Type B pancreatic cell (in vitro differentiated cells): ENCODE results near the gene GMPPB. TPM values are rescaled to one million over a fixed set of nuclear protein-coding genes. Genes with fewer than 3 reads are reported as not detected.

Source experiments
- DNase-seq: peaks from one replicate; pipeline ENCODE4 v3.0.0; 2021; ENCODE audit warnings: mixed read lengths; ENCODE audit not compliant: unreplicated experiment; ENCODE audit errors: extremely low spot score
- H3K27ac Mint-ChIP-seq: 2 replicates; pipeline ENCODE4 v1.8.0; 2021; ENCODE audit warnings: mild to moderate bottlenecking, mixed read lengths
- H3K27me3 Mint-ChIP-seq: 2 replicates; pipeline ENCODE4 v1.8.0; 2021; ENCODE audit warnings: mixed read lengths
- H3K36me3 Mint-ChIP-seq: 2 replicates; pipeline ENCODE4 v1.8.0; 2021; ENCODE audit warnings: mixed read lengths
- H3K4me1 Mint-ChIP-seq: one replicate; pipeline ENCODE4 v1.8.0; 2021; ENCODE audit warnings: mixed read lengths; ENCODE audit not compliant: unreplicated experiment
- H3K4me3 Mint-ChIP-seq: 2 replicates; pipeline ENCODE4 v1.8.0; 2021; ENCODE audit warnings: mild to moderate bottlenecking, mixed read lengths
- H3K9me3 Mint-ChIP-seq: 2 replicates; pipeline ENCODE4 v1.8.0; 2021; ENCODE audit warnings: mixed read lengths
- CTCF ChIP-seq: fragments of 200-600 bp; sonication (generic); conservative IDR thresholded peaks from 2 replicates; pipeline ENCODE4 v1.5.0; 2021; ENCODE audit warnings: antibody characterized with exemption, mild to moderate bottlenecking
- total RNA-seq: library from RNA; stranded (reverse); gene quantifications from 2 replicates; pipeline ENCODE4 v1.2.1, GENCODE V29; 2021; ENCODE audit warnings: low replicate concordance

The GMPPB gene
- total RNA-seq, 1 donor from 2014 or later, result 41.9 TPM

GRCh38 chr3:49711489-49711888 is 12.3 kb downstream of the GMPPB start:
- Mint-ChIP-seq H3K27ac (no peak overlapping the region), H3K4me1 (no peaks in the 10 kb centered on the region), H3K27me3 (no peaks in the 10 kb centered on the region), H3K4me3 (no peak overlapping the region), H3K9me3 (no peaks in the 10 kb centered on the region), H3K36me3 (peaks cover 6% of the 10 kb centered on the region)
- no peak for TF ChIP-seq CTCF
- DNase-seq, result no peak

DNA sequence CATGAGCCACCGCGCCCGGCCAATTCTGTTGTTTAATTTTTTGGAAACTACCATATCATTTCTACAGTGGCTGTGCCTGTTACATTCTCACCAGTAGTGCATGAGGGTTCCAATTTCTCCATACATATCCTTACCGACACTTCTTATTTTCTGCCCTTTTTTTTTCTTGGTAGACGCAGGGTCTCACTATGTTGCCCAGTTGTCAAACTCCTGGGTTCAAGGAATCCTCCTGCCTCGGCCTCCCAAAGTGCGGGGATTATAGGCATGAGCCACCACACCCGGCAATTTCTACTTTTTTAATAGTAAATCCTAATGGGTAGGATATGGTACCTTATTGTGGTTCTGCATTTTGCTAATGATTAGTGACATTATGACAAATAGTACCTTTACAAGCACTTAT is 13.9 kb downstream of the GMPPB start:
- H3K36me3 Mint-ChIP-seq, result peaks cover 6% of the 10 kb centered on the region
- no peaks in the 10 kb centered on the region for H3K4me1 Mint-ChIP-seq
- no peak for DNase-seq
- no peak overlapping the region for H3K27ac Mint-ChIP-seq
- no peak for TF ChIP-seq CTCF
- no peaks in the 10 kb centered on the region for H3K9me3 Mint-ChIP-seq
- H3K4me3 Mint-ChIP-seq, result no peak overlapping the region
- no peaks in the 10 kb centered on the region for H3K27me3 Mint-ChIP-seq

- DNase-seq, result no peak
- no peaks in the 10 kb centered on the region for H3K27me3 Mint-ChIP-seq
- H3K27ac Mint-ChIP-seq, result no peak overlapping the region
- TF ChIP-seq CTCF, result no peak
- H3K36me3 Mint-ChIP-seq, result peaks cover 6% of the 10 kb centered on the region
- no peaks in the 10 kb centered on the region for H3K4me1 Mint-ChIP-seq
- H3K4me3 Mint-ChIP-seq, result no peak overlapping the region
- H3K9me3 Mint-ChIP-seq, result no peaks in the 10 kb centered on the region
These were observed 16.7 kb downstream of the GMPPB start for GRCh38 chr3:49707113-49707480.

GRCh38 chr3:49706456-49707112 is 17.2 kb downstream of the GMPPB start:
- no peak for DNase-seq
- H3K36me3 Mint-ChIP-seq, result peaks cover 6% of the 10 kb centered on the region
- H3K27ac Mint-ChIP-seq, result no peak overlapping the region
- no peaks in the 10 kb centered on the region for H3K4me1 Mint-ChIP-seq
- H3K27me3 Mint-ChIP-seq, result no peaks in the 10 kb centered on the region
- no peaks in the 10 kb centered on the region for H3K9me3 Mint-ChIP-seq
- TF ChIP-seq CTCF, result no peak
- no peak overlapping the region for H3K4me3 Mint-ChIP-seq

DNA sequence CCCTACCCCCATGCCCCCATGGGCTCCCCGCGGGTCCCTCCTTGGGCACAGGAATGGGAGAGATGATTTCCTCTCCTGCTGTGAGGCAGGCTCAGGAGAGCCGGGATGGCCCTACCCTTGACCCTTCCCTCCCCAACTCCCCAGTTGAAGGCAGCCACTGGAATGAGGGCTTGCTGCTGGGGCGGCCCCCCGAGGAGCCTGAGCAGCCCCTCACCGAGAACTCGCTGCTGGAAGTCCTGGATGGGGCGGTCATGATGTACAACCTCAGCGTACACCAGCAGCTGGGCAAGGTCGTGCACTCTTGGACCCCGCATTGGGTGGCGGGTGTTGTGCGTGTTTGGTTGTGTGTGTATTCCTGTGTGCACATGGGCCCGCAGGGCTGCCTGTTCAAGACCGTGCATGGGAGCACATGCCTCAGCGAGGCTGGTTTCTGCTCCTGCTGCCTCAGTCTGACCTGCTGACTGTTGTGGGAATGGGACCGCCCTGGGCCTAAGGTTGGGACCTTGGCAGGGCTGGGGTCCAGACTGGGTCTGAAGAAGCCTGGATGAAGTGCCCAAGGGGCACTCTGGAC is 18.3 kb downstream of the GMPPB start:
- Mint-ChIP-seq H3K9me3 (no peaks in the 10 kb centered on the region), H3K36me3 (peaks cover 6% of the 10 kb centered on the region), H3K4me3 (no peak overlapping the region), H3K27ac (no peak overlapping the region), H3K4me1 (no peaks in the 10 kb centered on the region), H3K27me3 (no peaks in the 10 kb centered on the region)
- no peak for TF ChIP-seq CTCF
- DNase-seq, result no peak

DNA sequence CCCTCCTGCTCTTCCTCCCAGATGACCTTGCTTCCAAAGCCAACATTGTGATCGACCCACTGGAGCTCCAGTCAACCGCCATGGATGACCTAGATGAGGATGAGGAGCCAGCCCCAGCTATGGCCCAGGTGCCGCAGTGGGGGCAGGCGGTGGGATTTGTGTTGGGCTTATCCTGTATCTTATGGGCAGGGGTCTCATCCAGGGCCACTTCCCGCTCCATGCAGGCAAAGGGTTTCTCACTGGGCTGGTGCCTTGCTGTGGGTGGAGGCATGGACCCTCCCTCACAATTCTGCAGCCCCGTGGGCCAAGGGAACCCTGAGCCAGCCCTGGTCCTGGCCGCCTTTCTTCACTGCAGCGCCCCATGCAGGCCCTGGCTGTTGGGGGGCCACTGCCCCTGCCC is 19.1 kb downstream of the GMPPB start:
- no peaks in the 10 kb centered on the region for H3K4me1 Mint-ChIP-seq
- H3K4me3 Mint-ChIP-seq, result no peak overlapping the region
- TF ChIP-seq CTCF, result no peak
- peaks cover 6% of the 10 kb centered on the region for H3K36me3 Mint-ChIP-seq
- no peaks in the 10 kb centered on the region for H3K9me3 Mint-ChIP-seq
- H3K27me3 Mint-ChIP-seq, result no peaks in the 10 kb centered on the region
- no peak overlapping the region for H3K27ac Mint-ChIP-seq
- no peak for DNase-seq
